Ovary (tissue), 9 donors: ENCODE data around the gene THAP11. TPM values are rescaled to one million over a fixed set of nuclear protein-coding genes. Genes with fewer than 3 reads are reported as not detected.

Experiments
- DNase-seq, 5 donors: peaks; one replicate each; pipeline ENCODE4 v3.0.0-alpha.2; 2019 to 2020
- H3K27ac ChIP-seq, 2 donors: fragments of 200-600 bp; one replicate each; pipeline versions ENCODE4 v1.5.1 to v1.8.0; 2019 to 2022
- H3K27me3 ChIP-seq: fragments of 200-600 bp; one replicate; pipeline ENCODE4 v1.8.0; 2022
- H3K36me3 ChIP-seq: fragments of 200-600 bp; sonication (generic); one replicate; pipeline ENCODE4 v1.5.1; 2019
- H3K4me1 ChIP-seq: one replicate; pipeline ENCODE4 v1.8.1; 2013; ENCODE audit warnings: mild to moderate bottlenecking, moderate library complexity; ENCODE audit not compliant: insufficient read depth
- H3K4me3 ChIP-seq: fragments of 200-600 bp; sonication (generic); one replicate; pipeline ENCODE4 v1.5.1; 2017
- H3K9me3 ChIP-seq, 2 donors: fragments of 200-600 bp in 1 of 2; sonication (generic) in 1 of 2; one replicate each; pipeline versions ENCODE4 v1.5.1 to v1.8.1; 2013 to 2019; ENCODE audit warnings: mild to moderate bottlenecking in 1 of 2, moderate library complexity in 1 of 2
- EP300 ChIP-seq: sonication (generic); formaldehyde crosslinking; IDR thresholded peaks from one replicate; pipeline ENCODE4 v1.6.1; 2017; ENCODE audit warnings: antibody characterized with exemption
- POLR2A ChIP-seq: fragments of 450-650 bp; IDR thresholded peaks from one replicate; pipeline ENCODE4 v1.6.1; 2017; ENCODE audit warnings: antibody characterized with exemption, mild to moderate bottlenecking, moderate library complexity
- WGBS, 3 donors: extraction: QIAGEN DNeasy Blood & Tissue Kit in 1 of 3; methylation state at CpG; one replicate each; pipeline versions ENCODE4 v1.1.5 to v1.1.7; 2013 to 2017; 5-methylcytosine and 5-hydroxymethylcytosine counted together
- intact Hi-C, 4 donors: fragments of 100-400 bp; cut with DNase I; formaldehyde crosslinking; loops; one replicate each; pipeline versions ENCODE4 v1.11.0 to v1.15.1; 2022 to 2023
- polyA plus RNA-seq, 2 donors: library from polyadenylated mRNA; stranded (reverse); fragments of 200-250 nt in 1 of 2; fragments of 350-450 nt in 1 of 2; fragmentation: Illumina TruSeq in 1 of 2; extraction: RNeasy Lipid Tissue Mini Kit (QIAGEN cat#74804) in 1 of 2; gene quantifications; one replicate each; pipeline ENCODE4 v1.2.3, GENCODE V29; 2013 to 2014
- total RNA-seq, 7 donors: library from RNA; depleted of rRNA in 2 of 7; stranded (reverse); fragments of >200 nt in 2 of 7; fragmentation: NEBNext Ultra II Directional in 3 of 7; extraction: Animal tissue kit (Norgen Biotek cat#: 25700) in 3 of 7; gene quantifications; one replicate each; pipeline versions ENCODE4 v1.1.0 to v1.2.4, GENCODE V29; 2016 to 2023
- TF ChIP-seq, protein P1 (sequence below), 3 donors: fragments of 450-650 bp in 2 of 3; fragments of 200-600 bp in 1 of 3; IDR thresholded peaks; one replicate each; pipeline versions ENCODE4 v1.5.1 to v1.8.0; 2016 to 2022; ENCODE audit warnings: antibody characterized with exemption in 3 of 3, mild to moderate bottlenecking in 1 of 3
- donor health status: DM: no; HTN: no; CAD: no; lungs with moderate emphysema.
- donor health status: DM: no; HTN: no; CAD: no.
- donor health status: Bipolar disorder and iron deficiency.
- donor health status: DM: yes; HTN: yes; CAD: no.
- donor health status: DM: no; HTN: no; CAD: no.
- donor health status: DM: yes; HTN: yes; CAD: no.

Gene THAP11
- total and polyA plus RNA-seq, 9 donors = 17.3 to 59.7 (median 42.9) TPM

DNA sequence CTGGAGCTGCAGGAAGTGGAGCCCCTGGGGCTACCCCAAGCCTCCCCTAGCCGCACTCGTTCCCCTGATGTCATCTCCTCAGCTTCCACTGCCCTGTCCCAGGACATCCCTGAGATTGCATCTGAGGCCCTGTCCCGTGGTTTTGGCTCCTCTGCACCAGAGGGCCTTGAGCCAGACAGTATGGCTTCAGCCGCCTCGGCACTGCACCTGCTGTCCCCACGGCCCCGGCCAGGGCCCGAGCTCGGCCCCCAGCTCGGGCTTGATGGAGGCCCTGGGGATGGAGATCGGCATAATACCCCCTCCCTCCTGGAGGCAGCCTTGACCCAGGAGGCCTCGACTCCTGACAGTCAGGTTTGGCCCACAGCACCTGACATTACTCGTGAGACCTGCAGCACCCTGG is 38.5 kb downstream of the THAP11 start:
- no peaks in the 10 kb centered on the region for H3K36me3 ChIP-seq
- peaks cover 6% of the 10 kb centered on the region for H3K4me1 ChIP-seq
- intact Hi-C loops = loop anchor here in 3 of 4 donors (5.0 kb wide), 1 partner anchor 47 kb away; no protein-coding TSS in a partner anchor
- H3K27ac ChIP-seq = no peak overlapping the region
- no peak overlapping the region for H3K4me3 ChIP-seq
- 88 to 93% (median 88%) methylated on average over 12 to 13 of the region's 13 CpGs for WGBS, 3 donors
- H3K9me3 ChIP-seq = no peaks in the 10 kb centered on the region
- no peak for TF ChIP-seq EP300
- TF ChIP-seq, protein P1, sequence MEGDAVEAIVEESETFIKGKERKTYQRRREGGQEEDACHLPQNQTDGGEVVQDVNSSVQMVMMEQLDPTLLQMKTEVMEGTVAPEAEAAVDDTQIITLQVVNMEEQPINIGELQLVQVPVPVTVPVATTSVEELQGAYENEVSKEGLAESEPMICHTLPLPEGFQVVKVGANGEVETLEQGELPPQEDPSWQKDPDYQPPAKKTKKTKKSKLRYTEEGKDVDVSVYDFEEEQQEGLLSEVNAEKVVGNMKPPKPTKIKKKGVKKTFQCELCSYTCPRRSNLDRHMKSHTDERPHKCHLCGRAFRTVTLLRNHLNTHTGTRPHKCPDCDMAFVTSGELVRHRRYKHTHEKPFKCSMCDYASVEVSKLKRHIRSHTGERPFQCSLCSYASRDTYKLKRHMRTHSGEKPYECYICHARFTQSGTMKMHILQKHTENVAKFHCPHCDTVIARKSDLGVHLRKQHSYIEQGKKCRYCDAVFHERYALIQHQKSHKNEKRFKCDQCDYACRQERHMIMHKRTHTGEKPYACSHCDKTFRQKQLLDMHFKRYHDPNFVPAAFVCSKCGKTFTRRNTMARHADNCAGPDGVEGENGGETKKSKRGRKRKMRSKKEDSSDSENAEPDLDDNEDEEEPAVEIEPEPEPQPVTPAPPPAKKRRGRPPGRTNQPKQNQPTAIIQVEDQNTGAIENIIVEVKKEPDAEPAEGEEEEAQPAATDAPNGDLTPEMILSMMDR (IDR thresholded peaks at IDR 0.05) = no peak
- H3K27me3 ChIP-seq = no peaks in the 10 kb centered on the region
- no peak for DNase-seq

DNA sequence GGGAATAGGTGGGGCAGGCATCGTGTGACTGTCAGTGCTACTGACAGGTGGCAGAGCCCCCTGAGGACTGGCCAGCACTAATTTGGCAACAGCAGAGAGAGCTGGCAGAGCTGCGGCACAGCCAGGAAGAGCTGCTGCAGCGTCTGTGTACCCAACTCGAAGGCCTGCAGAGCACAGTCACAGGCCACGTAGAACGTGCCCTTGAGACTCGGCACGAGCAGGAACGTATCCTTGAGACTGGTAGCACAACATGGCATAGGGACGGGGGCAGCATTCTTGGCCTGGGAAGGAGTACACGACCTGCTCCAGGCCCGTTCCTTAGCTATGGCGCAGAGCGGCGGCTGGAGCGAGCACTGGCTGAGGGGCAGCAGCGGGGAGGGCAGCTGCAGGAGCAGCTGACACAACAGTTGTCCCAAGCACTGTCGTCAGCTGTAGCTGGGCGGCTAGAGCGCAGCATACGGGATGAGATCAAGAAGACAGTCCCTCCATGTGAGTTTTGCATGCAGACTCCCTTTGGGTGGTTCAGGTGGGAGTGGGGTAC is 39.6 kb downstream of the THAP11 start:
- H3K27me3 ChIP-seq = no peaks in the 10 kb centered on the region
- no peaks in the 10 kb centered on the region for H3K9me3 ChIP-seq
- 84 to 92% (median 87%) methylated on average over 21 of the region's 21 CpGs for WGBS, 3 donors
- peaks cover 6% of the 10 kb centered on the region for H3K4me1 ChIP-seq
- intact Hi-C loops = loop anchor here in 3 of 4 donors (5.0 kb wide), 1 partner anchor 46 kb away; no protein-coding TSS in a partner anchor
- TF ChIP-seq, protein P1 (IDR thresholded peaks at IDR 0.05) = no peak
- no peak for TF ChIP-seq EP300
- no peak for TF ChIP-seq POLR2A
- no peaks in the 10 kb centered on the region for H3K36me3 ChIP-seq
- DNase-seq = no peak
- H3K4me3 ChIP-seq = no peak overlapping the region
- H3K27ac ChIP-seq = no peak overlapping the region

DNA sequence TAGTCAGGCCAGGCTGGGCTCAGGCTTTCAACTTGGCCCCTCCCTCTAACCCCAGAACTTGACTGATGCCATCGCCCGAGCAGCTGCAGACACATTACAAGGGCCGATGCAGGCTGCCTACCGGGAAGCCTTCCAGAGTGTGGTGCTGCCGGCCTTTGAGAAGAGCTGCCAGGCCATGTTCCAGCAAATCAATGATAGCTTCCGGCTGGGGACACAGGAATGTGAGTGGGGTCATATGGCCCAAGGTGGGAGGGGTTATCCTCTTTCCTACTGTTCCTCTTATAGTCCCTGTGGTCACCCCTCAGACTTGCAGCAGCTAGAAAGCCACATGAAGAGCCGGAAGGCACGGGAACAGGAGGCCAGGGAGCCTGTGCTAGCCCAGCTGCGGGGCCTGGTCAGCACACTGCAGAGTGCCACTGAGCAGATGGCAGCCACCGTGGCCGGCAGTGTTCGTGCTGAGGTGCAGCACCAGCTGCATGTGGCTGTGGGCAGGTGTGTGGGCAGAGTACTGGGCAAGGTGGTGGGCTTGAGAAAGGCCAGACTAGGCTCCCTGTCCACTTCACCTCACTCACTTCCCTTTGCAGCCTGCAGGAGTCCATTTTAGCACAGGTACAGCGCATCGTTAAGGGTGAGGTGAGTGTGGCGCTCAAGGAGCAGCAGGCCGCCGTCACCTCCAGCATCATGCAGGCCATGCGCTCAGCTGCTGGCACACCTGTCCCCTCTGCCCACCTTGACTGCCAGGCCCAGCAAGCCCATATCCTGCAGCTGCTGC is 40.4 kb downstream of the THAP11 start:
- intact Hi-C loops = loop anchor here in 3 of 4 donors (5.0 kb wide), 1 partner anchor 45 kb away; no protein-coding TSS in a partner anchor
- TF ChIP-seq, protein P1 (IDR thresholded peaks at IDR 0.05) = no peak
- TF ChIP-seq EP300 = no peak
- no peak for TF ChIP-seq POLR2A

DNA sequence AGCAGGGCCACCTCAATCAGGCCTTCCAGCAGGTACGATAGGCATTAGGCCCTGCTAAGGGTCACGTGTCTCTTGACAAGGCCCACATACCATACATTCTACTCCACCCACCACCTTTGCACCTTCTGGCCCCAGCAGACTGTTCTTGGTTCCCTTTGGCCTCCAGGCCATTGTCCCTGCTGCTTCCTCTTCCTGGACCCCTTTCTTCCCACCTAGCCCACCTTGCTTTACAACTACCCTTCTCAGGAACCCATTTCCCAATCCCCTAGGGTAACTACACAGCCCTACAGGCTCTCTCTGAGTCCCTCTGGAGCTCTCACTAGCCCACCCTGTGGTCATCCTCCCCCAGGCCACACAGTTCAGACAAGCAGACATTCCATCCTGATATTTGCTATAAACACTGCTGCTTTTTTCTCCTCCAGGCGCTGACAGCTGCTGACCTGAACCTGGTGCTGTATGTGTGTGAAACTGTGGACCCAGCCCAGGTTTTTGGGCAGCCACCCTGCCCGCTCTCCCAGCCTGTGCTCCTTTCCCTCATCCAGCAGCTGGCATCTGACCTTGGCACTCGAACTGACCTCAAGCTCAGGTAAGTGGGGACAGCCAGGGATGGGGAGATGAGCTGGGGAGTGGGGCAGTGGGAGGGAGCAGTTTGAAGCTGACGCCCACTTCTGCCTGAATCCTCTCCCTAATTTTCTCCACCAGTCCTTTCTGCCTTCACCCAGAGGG is 41.2 kb downstream of the THAP11 start:
- Histone ChIP-seq H3K4me1 (peaks cover 6% of the 10 kb centered on the region), H3K27me3 (no peaks in the 10 kb centered on the region), H3K27ac (peak overlapping the region in 1 of 2 donors; percentile 11), H3K4me3 (no peak overlapping the region), H3K9me3 (no peaks in the 10 kb centered on the region), H3K36me3 (no peaks in the 10 kb centered on the region)
- no peak for DNase-seq
- TF ChIP-seq, protein P1 (IDR thresholded peaks at IDR 0.05) = no peak
- TF ChIP-seq POLR2A = no peak
- no peak for TF ChIP-seq EP300
- 39 to 50% (median 43%) methylated on average over 6 of the region's 6 CpGs for WGBS, 3 donors
- intact Hi-C loops = loop anchor here in 3 of 4 donors (5.0 kb wide), 1 partner anchor 44 kb away; no protein-coding TSS in a partner anchor

More for the DNA sequence above, 40.4 kb downstream of the THAP11 start:
- no peak for DNase-seq
- 59 to 70% (median 60%) methylated on average over 18 of the region's 18 CpGs for WGBS, 3 donors
- Histone ChIP-seq H3K4me3 (no peak overlapping the region), H3K27me3 (no peaks in the 10 kb centered on the region), H3K36me3 (no peaks in the 10 kb centered on the region), H3K9me3 (no peaks in the 10 kb centered on the region), H3K27ac (no peak overlapping the region), H3K4me1 (peaks cover 6% of the 10 kb centered on the region)
